Stimulated activated naive CD8-positive, alpha-beta T cell treated with anti-CD3 and anti-CD28 coated beads, Interleukin-15, Interleukin-2, amounts not matched to agents 100 ng/mL and 50 ng/mL, for 24 hours (primary cell): ENCODE results near the gene DEFB121.
"Not testable (repeated sequence)": the region's sequence is repeated elsewhere in the genome, so short reads cannot be mapped to it uniquely, and the experiment has no call there.

Experiments used
- H3K27ac Mint-ChIP-seq: one replicate; pipeline ENCODE4 v1.8.0; 2021; ENCODE audit warnings: mild to moderate bottlenecking, mixed read lengths
- H3K27me3 Mint-ChIP-seq: one replicate; pipeline ENCODE4 v1.8.0; 2021; ENCODE audit warnings: mixed read lengths
- H3K36me3 Mint-ChIP-seq: one replicate; pipeline ENCODE4 v1.8.0; 2021; ENCODE audit warnings: low read depth, mixed read lengths
- H3K4me1 Mint-ChIP-seq: one replicate; pipeline ENCODE4 v1.8.0; 2021; ENCODE audit warnings: low read depth, mixed read lengths
- H3K4me3 Mint-ChIP-seq: one replicate; pipeline ENCODE4 v1.8.0; 2021; ENCODE audit warnings: mild to moderate bottlenecking, mixed read lengths
- H3K9me3 Mint-ChIP-seq: one replicate; pipeline ENCODE4 v1.8.0; 2021; ENCODE audit warnings: mixed read lengths

The DEFB121 gene

GRCh38 chr20:31403886-31404285 lies 2.1 kb downstream of the DEFB121 start:
- Mint-ChIP-seq H3K27ac (no peak overlapping the region), H3K9me3 (no peaks in the 10 kb centered on the region), H3K36me3 (no peaks in the 10 kb centered on the region), H3K27me3 (peaks cover 5% of the 10 kb centered on the region), H3K4me1 (no peaks in the 10 kb centered on the region), H3K4me3 (no peak overlapping the region)

- Mint-ChIP-seq H3K9me3 (no peaks in the 10 kb centered on the region), H3K4me1 (no peaks in the 10 kb centered on the region), H3K4me3 (no peak overlapping the region), H3K27me3 (peaks cover 9% of the 10 kb centered on the region), H3K27ac (no peak overlapping the region), H3K36me3 (no peaks in the 10 kb centered on the region)
Observed at GRCh38 chr20:31394900-31395299, 11.1 kb downstream of the DEFB121 start.

GRCh38 chr20:31392836-31393235 lies 13.2 kb downstream of the DEFB121 start:
- H3K9me3 Mint-ChIP-seq, result no peaks in the 10 kb centered on the region

GRCh38 chr20:31390490-31390889 lies 15.5 kb downstream of the DEFB121 start, which contains the start of gene DEFB119:
DEFB119 (minus strand) TSS chr20:31390590; CDS start chr20:31390483, 107 bp downstream.
- Mint-ChIP-seq H3K9me3 (no peaks in the 10 kb centered on the region), H3K4me3 (no peak within 1 kb of the TSS), H3K36me3 (no peaks in the 10 kb centered on the region), H3K4me1 (no peaks in the 10 kb centered on the region), H3K27ac (no peak within 1 kb of the TSS), H3K27me3 (peaks cover 11% of the 10 kb centered on the region)

More at GRCh38 chr20:31392836-31393235, 13.2 kb downstream of the DEFB121 start:
- H3K27ac Mint-ChIP-seq, result no peak overlapping the region
- H3K36me3 Mint-ChIP-seq, result no peaks in the 10 kb centered on the region
- no peaks in the 10 kb centered on the region for H3K4me1 Mint-ChIP-seq
- no peak overlapping the region for H3K4me3 Mint-ChIP-seq
- peaks cover 18% of the 10 kb centered on the region for H3K27me3 Mint-ChIP-seq

- no peak overlapping the region for H3K4me3 Mint-ChIP-seq
- no peak overlapping the region for H3K27ac Mint-ChIP-seq
- H3K27me3 Mint-ChIP-seq, result no peaks in the 10 kb centered on the region
- no peaks in the 10 kb centered on the region for H3K36me3 Mint-ChIP-seq
- peaks cover 3% of the 10 kb centered on the region for H3K9me3 Mint-ChIP-seq
- no peaks in the 10 kb centered on the region for H3K4me1 Mint-ChIP-seq
Observed at GRCh38 chr20:31374346-31374745, 31.7 kb downstream of the DEFB121 start.

- no peaks in the 10 kb centered on the region for H3K4me1 Mint-ChIP-seq
- H3K27me3 Mint-ChIP-seq, result no peaks in the 10 kb centered on the region
- no peak within 1 kb of the TSS for H3K27ac Mint-ChIP-seq
- no peak within 1 kb of the TSS for H3K4me3 Mint-ChIP-seq
- no peaks in the 10 kb centered on the region for H3K36me3 Mint-ChIP-seq
- H3K9me3 Mint-ChIP-seq, result no peaks in the 10 kb centered on the region
Observed at GRCh38 chr20:31368301-31368700, 37.7 kb downstream of the DEFB121 start, which contains the start of gene DEFB118. DEFB118 (plus strand) TSS chr20:31368601; CDS start chr20:31368651, 50 bp downstream.

- not testable (repeated sequence) for H3K4me3 Mint-ChIP-seq, H3K4me1 Mint-ChIP-seq, H3K27ac Mint-ChIP-seq, H3K27me3 Mint-ChIP-seq, H3K36me3 Mint-ChIP-seq, H3K9me3 Mint-ChIP-seq
Observed at GRCh38 chr20:31364272-31364671, 41.7 kb downstream of the DEFB121 start.

- Mint-ChIP-seq H3K27me3 (peaks cover 4% of the 10 kb centered on the region), H3K4me3 (no peak overlapping the region), H3K27ac (no peak overlapping the region), H3K4me1 (no peaks in the 10 kb centered on the region), H3K9me3 (peaks cover 3% of the 10 kb centered on the region), H3K36me3 (no peaks in the 10 kb centered on the region)
Observed at GRCh38 chr20:31363295-31363694, 42.7 kb downstream of the DEFB121 start.

- Mint-ChIP-seq H3K36me3 (no peaks in the 10 kb centered on the region), H3K4me1 (no peaks in the 10 kb centered on the region), H3K4me3 (no peak overlapping the region), H3K27ac (no peak overlapping the region), H3K9me3 (no peaks in the 10 kb centered on the region), H3K27me3 (peaks cover 4% of the 10 kb centered on the region)
Observed at GRCh38 chr20:31355981-31356380, 50.0 kb downstream of the DEFB121 start.
